Cerebellar nuclear complex (tissue), 1 donor: ENCODE measurements around the gene DES.

Experiments used
- DNase-seq, 2 experiments: peaks; one replicate each; lab custom pipeline; 2025; lab: John Stamatoyannopoulos, UW

DES gene

GRCh38 chr2:219453671-219454590 lies 35.8 kb downstream of the DES start:
- DNase-seq = no peak

GRCh38 chr2:219455581-219455980 lies 37.4 kb downstream of the DES start:
- DNase-seq = no peak

GRCh38 chr2:219457784-219458369 lies 39.7 kb downstream of the DES start:
- no peak for DNase-seq

- no peak for DNase-seq
Observed at GRCh38 chr2:219458996-219459395, 40.8 kb downstream of the DES start.

- no peak for DNase-seq
Observed at GRCh38 chr2:219459460-219460311, 41.5 kb downstream of the DES start.

- DNase-seq = no peak
Observed at GRCh38 chr2:219460424-219460926, 42.3 kb downstream of the DES start.

- DNase-seq = no peak
Observed at GRCh38 chr2:219461047-219461514, 42.9 kb downstream of the DES start.

GRCh38 chr2:219461669-219462068 lies 43.5 kb downstream of the DES start:
- DNase-seq = no peak

GRCh38 chr2:219462349-219462748 lies 44.2 kb downstream of the DES start:
- DNase-seq = no peak

- DNase-seq = no peak
Observed at GRCh38 chr2:219464286-219465032, 46.3 kb downstream of the DES start.

- no peak for DNase-seq
Observed at GRCh38 chr2:219465659-219466561, 47.7 kb downstream of the DES start.

GRCh38 chr2:219466816-219467735 lies 48.9 kb downstream of the DES start:
- no peak for DNase-seq

- DNase-seq = no peak
Observed at GRCh38 chr2:219467736-219468075, 49.5 kb downstream of the DES start.

GRCh38 chr2:219468410-219469185 lies 50.4 kb downstream of the DES start:
- no peak for DNase-seq

- DNase-seq = no peak
Observed at GRCh38 chr2:219469186-219469724, 51.1 kb downstream of the DES start.

- no peak for DNase-seq
Observed at GRCh38 chr2:219470429-219470828, 52.3 kb downstream of the DES start.

GRCh38 chr2:219471476-219472371 lies 53.5 kb downstream of the DES start:
- DNase-seq = no peak
